H9 (cell line): ENCODE measurements around the gene MIAT. TPM values are rescaled to one million over a fixed set of nuclear protein-coding genes. Genes with fewer than 3 reads are reported as not detected.

Source experiments
- DNase-seq: peaks from one replicate; pipeline ENCODE4 v3.0.0-alpha.2; 2017
- H2AFZ ChIP-seq: one replicate; pipeline ENCODE4 v1.6.1; 2013; ENCODE audit warnings: mild to moderate bottlenecking, low read length, control low read depth, moderate library complexity
- H2AK5ac ChIP-seq: 2 replicates; pipeline ENCODE4 v1.6.1; 2013; ENCODE audit warnings: low read length, control low read depth, mixed read lengths; ENCODE audit not compliant: insufficient read length
- H2BK120ac ChIP-seq: one replicate; pipeline ENCODE4 v1.6.1; 2013; ENCODE audit warnings: low read depth, mild to moderate bottlenecking, low read length, control low read depth, inconsistent platforms; ENCODE audit not compliant: poor library complexity, severe bottlenecking
- H2BK12ac ChIP-seq: 2 replicates; pipeline ENCODE4 v1.6.1; 2013; ENCODE audit warnings: low read length, control low read depth, mixed read lengths, low read depth; ENCODE audit not compliant: insufficient read length
- H2BK15ac ChIP-seq: 2 replicates; pipeline ENCODE4 v1.6.1; 2013; ENCODE audit warnings: low read depth, low read length, control low read depth
- H2BK20ac ChIP-seq: one replicate; pipeline ENCODE4 v1.6.1; 2013; ENCODE audit warnings: low read depth, mild to moderate bottlenecking, low read length, control low read depth, inconsistent platforms; ENCODE audit not compliant: poor library complexity, severe bottlenecking
- H2BK5ac ChIP-seq: 2 replicates; pipeline ENCODE4 v1.6.1; 2013; ENCODE audit warnings: low read length, control low read depth, mixed read lengths; ENCODE audit not compliant: insufficient read length
- H3K14ac ChIP-seq: 2 replicates; pipeline ENCODE4 v1.6.1; 2013; ENCODE audit warnings: low read length, control low read depth; ENCODE audit not compliant: insufficient read depth
- H3K18ac ChIP-seq: 2 replicates; pipeline ENCODE4 v1.6.1; 2013; ENCODE audit warnings: low read depth, mild to moderate bottlenecking, mixed read lengths, low read length, control low read depth; ENCODE audit not compliant: insufficient read length
- H3K23ac ChIP-seq: 2 replicates; pipeline ENCODE4 v1.6.1; 2013; ENCODE audit warnings: low read length, control low read depth, mixed read lengths, low read depth; ENCODE audit not compliant: insufficient read length
- H3K23me2 ChIP-seq: 2 replicates; pipeline ENCODE4 v1.6.1; 2013; ENCODE audit warnings: low read depth, mild to moderate bottlenecking, mixed read lengths, low read length, control low read depth; ENCODE audit not compliant: insufficient read length, poor library complexity, severe bottlenecking
- H3K27ac ChIP-seq: 2 replicates; pipeline ENCODE4 v1.5.1; 2013; ENCODE audit warnings: low read length, control low read depth, mixed read lengths, low read depth; ENCODE audit not compliant: insufficient read length
- H3K27me3 ChIP-seq: 2 replicates; pipeline ENCODE4 v1.6.1; 2013; ENCODE audit warnings: low read length, control low read depth, inconsistent platforms; ENCODE audit not compliant: insufficient read depth
- H3K4ac ChIP-seq: 2 replicates; pipeline ENCODE4 v1.6.1; 2013; ENCODE audit warnings: low read depth, mild to moderate bottlenecking, control low read depth, inconsistent platforms, low read length, moderate library complexity
- H3K4me1 ChIP-seq: 2 replicates; pipeline ENCODE4 v1.6.1; 2013; ENCODE audit warnings: low read length, control low read depth, inconsistent platforms; ENCODE audit not compliant: insufficient read depth
- H3K4me2 ChIP-seq: 2 replicates; pipeline ENCODE4 v1.6.1; 2013; ENCODE audit warnings: low read length, control low read depth, mixed read lengths; ENCODE audit not compliant: insufficient read length, insufficient read depth
- H3K56ac ChIP-seq: 2 replicates; pipeline ENCODE4 v1.6.1; 2013; ENCODE audit warnings: low read depth, mild to moderate bottlenecking, mixed read lengths, low read length, control low read depth; ENCODE audit not compliant: insufficient read length
- H3K79me1 ChIP-seq: 2 replicates; pipeline ENCODE4 v1.6.1; 2013; ENCODE audit warnings: low read depth, mild to moderate bottlenecking, moderate library complexity, low read length, control low read depth, inconsistent platforms; ENCODE audit not compliant: insufficient read depth, poor library complexity, severe bottlenecking
- H3K79me2 ChIP-seq: 2 replicates; pipeline ENCODE4 v1.6.1; 2013; ENCODE audit warnings: low read length, control low read depth, inconsistent platforms; ENCODE audit not compliant: insufficient read depth
- H3K9ac ChIP-seq: 2 replicates; pipeline ENCODE4 v1.6.1; 2013; ENCODE audit warnings: low read length, control low read depth, mixed read lengths; ENCODE audit not compliant: insufficient read length; ENCODE audit errors: extremely low read depth
- H3K9me3 ChIP-seq: one replicate; pipeline ENCODE4 v1.6.1; 2013; ENCODE audit warnings: low read depth, low read length, inconsistent platforms; ENCODE audit not compliant: control insufficient read depth
- H3T11ph ChIP-seq: one replicate; pipeline ENCODE4 v1.6.1; 2013; ENCODE audit warnings: mild to moderate bottlenecking, low read length, control low read depth, inconsistent platforms
- H4K20me1 ChIP-seq: one replicate; pipeline ENCODE4 v1.6.1; 2013; ENCODE audit not compliant: control insufficient read depth, insufficient read length, insufficient read depth
- H4K5ac ChIP-seq: 2 replicates; pipeline ENCODE4 v1.6.1; 2013; ENCODE audit warnings: low read depth, mild to moderate bottlenecking, mixed read lengths, low read length, control low read depth; ENCODE audit not compliant: insufficient read length
- H4K8ac ChIP-seq: replicated peaks from 2 replicates; pipeline ENCODE4 v1.6.1; 2013; ENCODE audit warnings: low read length, control low read depth, mixed read lengths, low read depth; ENCODE audit not compliant: insufficient read length
- H4K91ac ChIP-seq: 2 replicates; pipeline ENCODE4 v1.6.1; 2013; ENCODE audit warnings: low read depth, mild to moderate bottlenecking, moderate library complexity, mixed read lengths, low read length, control low read depth; ENCODE audit not compliant: insufficient read length
- H3K27ac Mint-ChIP-seq, 3 experiments: 2 replicates in 2 of 3; 3 replicates in 1 of 3; pipeline ENCODE4 v1.8.0; 2020 to 2021; ENCODE audit warnings: mixed read lengths in 3 of 3, mild to moderate bottlenecking in 1 of 3, moderate library complexity in 1 of 3
- H3K27me3 Mint-ChIP-seq: 2 replicates; pipeline ENCODE4 v1.8.0; 2021; ENCODE audit warnings: low read depth, mild to moderate bottlenecking, moderate library complexity, mixed read lengths
- H3K36me3 Mint-ChIP-seq, 3 experiments: 2 replicates in 2 of 3; 3 replicates in 1 of 3; pipeline ENCODE4 v1.8.0; 2020 to 2021; ENCODE audit warnings: low read depth in 3 of 3, mixed read lengths in 3 of 3; ENCODE audit not compliant: insufficient read depth in 1 of 3
- H3K4me1 Mint-ChIP-seq, 2 experiments: 2 replicates each; pipeline ENCODE4 v1.8.0; 2020; ENCODE audit warnings: mixed read lengths in 2 of 2
- H3K4me3 Mint-ChIP-seq, 2 experiments: 2 replicates in 1 of 2; 3 replicates in 1 of 2; pipeline ENCODE4 v1.8.0; 2020 to 2021; ENCODE audit warnings: mild to moderate bottlenecking in 2 of 2, mixed read lengths in 2 of 2, moderate library complexity in 1 of 2
- H3K9me3 Mint-ChIP-seq, 2 experiments: 2 replicates in 1 of 2; 3 replicates in 1 of 2; pipeline ENCODE4 v1.8.0; 2020; ENCODE audit warnings: mild to moderate bottlenecking in 2 of 2, mixed read lengths in 2 of 2, moderate library complexity in 1 of 2
- WGBS: extraction: QIAGEN DNeasy Blood & Tissue Kit; methylation state at CpG from one replicate; pipeline ENCODE4 v1.1.7; 2013; ENCODE audit warnings: missing lambda C conversion rate, low lambda C conversion rate, mixed read lengths; ENCODE audit not compliant: insufficient read length; ENCODE audit errors: extremely low coverage; 5-methylcytosine and 5-hydroxymethylcytosine counted together
- total RNA-seq: library from RNA; stranded (reverse); gene quantifications from 2 replicates; pipeline ENCODE4 v1.2.1, GENCODE V29; 2021
- TF ChIP-seq, protein P1 (sequence below): fragments of 200-600 bp; sonication (generic); conservative IDR thresholded peaks from 3 replicates; pipeline ENCODE4 v1.8.0; 2021; ENCODE audit warnings: antibody characterized with exemption, mild to moderate bottlenecking

MIAT gene
- total RNA-seq, 1 experiment from 2014 or later = 85.6 TPM

DNA sequence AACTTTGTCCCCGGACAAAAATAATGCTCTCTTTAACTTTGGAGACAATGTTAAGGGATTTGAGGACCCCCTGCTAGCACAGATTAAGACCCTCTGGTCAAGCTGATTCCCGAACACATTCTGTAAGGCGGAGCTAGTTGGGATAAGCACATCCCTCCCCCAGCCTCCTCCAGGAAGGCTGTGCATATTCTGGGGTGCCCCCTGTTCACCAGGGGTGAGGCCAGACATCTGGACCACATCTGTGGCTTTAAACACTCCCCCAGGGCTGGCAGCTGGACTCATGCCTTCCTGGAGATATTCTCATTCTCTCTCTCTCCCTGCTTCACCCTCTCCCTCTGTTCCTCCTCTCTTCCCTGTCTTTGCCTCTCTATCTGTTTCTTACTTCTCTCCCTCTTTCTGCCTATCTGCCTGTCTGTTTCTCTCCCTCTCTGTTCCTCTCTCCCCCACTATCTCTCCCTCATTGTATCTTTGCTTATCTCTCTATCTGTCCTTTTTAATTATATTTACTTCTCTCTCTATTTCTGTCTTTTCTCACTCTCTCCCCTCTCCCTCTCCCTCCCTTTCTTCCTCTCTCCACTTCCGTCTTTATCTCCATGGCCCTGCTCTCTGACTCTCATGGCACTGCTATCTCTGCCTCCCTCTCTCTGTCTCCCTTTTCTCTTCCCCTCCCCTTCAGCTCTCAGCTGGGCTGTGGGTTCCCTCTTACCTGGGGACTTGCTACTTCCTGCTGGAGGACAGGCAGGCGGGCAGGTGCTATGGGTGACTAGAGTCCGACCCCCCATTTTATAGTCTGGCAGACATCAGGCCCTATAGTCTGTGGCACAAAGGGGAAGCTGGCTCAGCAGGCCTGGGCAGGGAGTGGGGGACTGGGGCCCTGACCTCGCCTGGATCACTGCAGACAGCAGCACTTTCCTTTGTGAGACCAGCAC is 39.9 kb upstream of the MIAT start, which contains the start of gene CRYBB1:
Gene CRYBB1, minus strand, starts transcription at position 757 of the 929 bp plus-strand sequence. CDS start 1,708 bp downstream, outside the sequence.
- H3K4me1 ChIP-seq = peaks cover 32% of the 10 kb centered on the region
- no CpG with 5 or more reads among the region's 7 CpGs for WGBS

More for the DNA sequence above, 39.9 kb upstream of the MIAT start, which contains the start of gene CRYBB1:
- H3K27me3 Mint-ChIP-seq = peaks cover 62% of the 10 kb centered on the region
- H3K79me2 ChIP-seq = no peaks in the 10 kb centered on the region
- H3K27ac ChIP-seq = no peak within 1 kb of the TSS
- H3K14ac ChIP-seq = peak within 1 kb of the TSS; percentile 31
- H3K9me3 ChIP-seq = no peaks in the 10 kb centered on the region
- H3K36me3 Mint-ChIP-seq = no peaks in the 10 kb centered on the region; a peak in 1 of 7 replicates
- peak within 1 kb of the TSS; percentile 56 to 91 (median 73); a peak in 6 of 7 replicates for H3K27ac Mint-ChIP-seq
- H3K9me3 Mint-ChIP-seq = peaks cover 0 to 2% of the 10 kb centered on the region in 2 experiments; a peak in 1 of 5 replicates
- H2BK120ac ChIP-seq = no peak within 1 kb of the TSS
- H2BK5ac ChIP-seq = no peak within 1 kb of the TSS
- no peak within 1 kb of the TSS for H2BK15ac ChIP-seq
- H3K23me2 ChIP-seq = no peaks in the 10 kb centered on the region
- no peak within 1 kb of the TSS for H2AK5ac ChIP-seq
- H3K9ac ChIP-seq = no peak within 1 kb of the TSS
- no peak within 1 kb of the TSS for H3K4me2 ChIP-seq
- H3K56ac ChIP-seq = no peak within 1 kb of the TSS
- no peak for DNase-seq
- H4K20me1 ChIP-seq = no peaks in the 10 kb centered on the region
- H3K18ac ChIP-seq = no peak within 1 kb of the TSS
- H2AFZ ChIP-seq = no peak within 1 kb of the TSS
- H3K4me1 Mint-ChIP-seq = peaks cover 63 to 77% of the 10 kb centered on the region in 2 experiments
- TF ChIP-seq, protein P1, sequence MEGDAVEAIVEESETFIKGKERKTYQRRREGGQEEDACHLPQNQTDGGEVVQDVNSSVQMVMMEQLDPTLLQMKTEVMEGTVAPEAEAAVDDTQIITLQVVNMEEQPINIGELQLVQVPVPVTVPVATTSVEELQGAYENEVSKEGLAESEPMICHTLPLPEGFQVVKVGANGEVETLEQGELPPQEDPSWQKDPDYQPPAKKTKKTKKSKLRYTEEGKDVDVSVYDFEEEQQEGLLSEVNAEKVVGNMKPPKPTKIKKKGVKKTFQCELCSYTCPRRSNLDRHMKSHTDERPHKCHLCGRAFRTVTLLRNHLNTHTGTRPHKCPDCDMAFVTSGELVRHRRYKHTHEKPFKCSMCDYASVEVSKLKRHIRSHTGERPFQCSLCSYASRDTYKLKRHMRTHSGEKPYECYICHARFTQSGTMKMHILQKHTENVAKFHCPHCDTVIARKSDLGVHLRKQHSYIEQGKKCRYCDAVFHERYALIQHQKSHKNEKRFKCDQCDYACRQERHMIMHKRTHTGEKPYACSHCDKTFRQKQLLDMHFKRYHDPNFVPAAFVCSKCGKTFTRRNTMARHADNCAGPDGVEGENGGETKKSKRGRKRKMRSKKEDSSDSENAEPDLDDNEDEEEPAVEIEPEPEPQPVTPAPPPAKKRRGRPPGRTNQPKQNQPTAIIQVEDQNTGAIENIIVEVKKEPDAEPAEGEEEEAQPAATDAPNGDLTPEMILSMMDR = no peak
- H2BK20ac ChIP-seq = no peak within 1 kb of the TSS
- H3K79me1 ChIP-seq = no peaks in the 10 kb centered on the region
- H4K91ac ChIP-seq = no peak within 1 kb of the TSS
- H3T11ph ChIP-seq = no peak within 1 kb of the TSS
- H3K27me3 ChIP-seq = peaks cover 6% of the 10 kb centered on the region; the same call in 1 of the 2 replicates
- H4K5ac ChIP-seq = no peak within 1 kb of the TSS
- no peak within 1 kb of the TSS for H3K23ac ChIP-seq
- peak within 1 kb of the TSS in 1 of 2 experiments; percentile 61; a peak in 3 of 5 replicates for H3K4me3 Mint-ChIP-seq
- H2BK12ac ChIP-seq = no peak within 1 kb of the TSS
- no peak within 1 kb of the TSS for H3K4ac ChIP-seq
- no peak within 1 kb of the TSS for H4K8ac ChIP-seq
